HepG2 (cell line): Measurements from ENCODE around the gene KLF15. TPM values are rescaled to one million over a fixed set of nuclear protein-coding genes. Genes with fewer than 3 reads are reported as not detected.

Source experiments
- ATAC-seq: fragments of 200-7000 bp; cut with Tn5 transposase; 3 replicates; pipeline ENCODE4 v1.9.1; 2020; ENCODE audit warnings: mild to moderate bottlenecking, moderate library complexity
- BruUV-seq: library from RNA; stranded (reverse); fragments of 400-500 nt; replicated peaks from 2 replicates; lab custom pipeline; 2021; lab: Mats Ljungman, UMichigan
- CTCF ChIA-PET: fragments of 300-600 bp; formaldehyde crosslinking; extraction: SDS; loops from one replicate; lab custom pipeline; 2021; ENCODE audit warnings: low total read pairs, inconsistent platforms, low intra/inter-chr PET ratio; lab: Yijun Ruan, JAX
- POLR2A ChIA-PET: fragments of 350-600 bp; sonication (Branson Sonifier 250); formaldehyde crosslinking; loops from one replicate; lab custom pipeline; 2020; ENCODE audit warnings: antibody characterized with exemption, inconsistent platforms; lab: Yijun Ruan, JAX
- DNase-seq: peaks from one replicate; pipeline ENCODE4 v3.0.0-alpha.2; 2015; ENCODE audit warnings: low spot score
- FAIRE-seq: peaks from 3 replicates; lab custom pipeline; 2011; peaks lifted over from hg19 to GRCh38; lab: Jason Lieb, UNC
- H2AFZ ChIP-seq: one replicate; pipeline ENCODE4 v1.6.1; 2011; ENCODE audit warnings: low read length, inconsistent platforms
- H3K27ac ChIP-seq: fragments of 300-600 bp; 3 replicates; pipeline ENCODE4 v1.8.0; 2011; ENCODE audit warnings: mixed run types, mild to moderate bottlenecking, mixed read lengths, low read length, inconsistent platforms; ENCODE audit not compliant: insufficient read depth; ENCODE audit errors: extremely low read length
- H3K27me3 ChIP-seq, 2 experiments: fragments of 200-600 bp in 1 of 2; 2 replicates in 1 of 2; 3 replicates in 1 of 2; pipeline versions ENCODE4 v1.6.0 to v1.8.0; 2011; ENCODE audit warnings: low read length in 2 of 2, mild to moderate bottlenecking in 2 of 2, moderate library complexity in 2 of 2, inconsistent platforms in 1 of 2; ENCODE audit not compliant: insufficient read depth in 2 of 2, control insufficient read depth in 1 of 2
- H3K36me3 ChIP-seq, 2 experiments: fragments of 200-600 bp in 1 of 2; replicated peaks in 1 of 2; 2 replicates in 1 of 2; 3 replicates in 1 of 2; pipeline versions ENCODE4 v1.5.1 to v1.8.0; 2011; ENCODE audit warnings: low read length in 2 of 2, inconsistent platforms in 1 of 2; ENCODE audit not compliant: insufficient read depth in 2 of 2, control insufficient read depth in 1 of 2
- H3K4me1 ChIP-seq: 2 replicates; pipeline ENCODE4 v1.5.1; 2012; ENCODE audit warnings: low read length, inconsistent platforms; ENCODE audit not compliant: insufficient read depth
- H3K4me2 ChIP-seq: 2 replicates; pipeline ENCODE4 v1.6.0; 2011; ENCODE audit warnings: low read depth, low read length, inconsistent platforms
- H3K4me3 ChIP-seq, 3 experiments: fragments of 200-600 bp in 1 of 3; sonication (generic), shearing (Covaris generic) in 1 of 3; replicated peaks in 1 of 3; 2 replicates each; pipeline ENCODE4 v1.5.1; 2011 to 2016; ENCODE audit warnings: low read length in 3 of 3, inconsistent platforms in 2 of 3, low read depth in 2 of 3, mild to moderate bottlenecking in 2 of 3, control low read depth in 1 of 3, mixed read lengths in 1 of 3; ENCODE audit not compliant: insufficient read depth in 1 of 3
- H3K79me2 ChIP-seq: one replicate; pipeline ENCODE4 v1.6.1; 2011; ENCODE audit warnings: low read length, inconsistent platforms; ENCODE audit not compliant: insufficient read depth
- H3K9ac ChIP-seq: 2 replicates; pipeline ENCODE4 v1.6.0; 2011; ENCODE audit warnings: mild to moderate bottlenecking, low read depth, low read length, inconsistent platforms; ENCODE audit not compliant: insufficient read depth
- H3K9me3 ChIP-seq: 2 replicates; pipeline ENCODE4 v1.5.1; 2012; ENCODE audit warnings: mild to moderate bottlenecking, low read length
- H4K20me1 ChIP-seq: 2 replicates; pipeline ENCODE4 v1.6.0; 2011; ENCODE audit warnings: inconsistent platforms, mild to moderate bottlenecking, low read length, moderate library complexity; ENCODE audit not compliant: insufficient read depth
- ARID4A ChIP-seq: sonication (generic); formaldehyde crosslinking; IDR thresholded peaks from 2 replicates; pipeline ENCODE4 v1.5.0; 2020; ENCODE audit warnings: mild to moderate bottlenecking, missing genetic modification reagents, borderline replicate concordance
- DPF2 ChIP-seq: sonication (generic); formaldehyde crosslinking; IDR thresholded peaks from 2 replicates; pipeline ENCODE4 v1.4.0; 2020; ENCODE audit warnings: mild to moderate bottlenecking, low read depth, missing genetic modification reagents, borderline replicate concordance
- FLYWCH1 ChIP-seq: sonication (generic); formaldehyde crosslinking; IDR thresholded peaks from 2 replicates; pipeline ENCODE4 v1.8.1; 2023; ENCODE audit warnings: mild to moderate bottlenecking, missing genetic modification reagents
- FOSL2 ChIP-seq: sonication (generic); formaldehyde crosslinking; IDR thresholded peaks from 2 replicates; pipeline ENCODE4 v1.4.0; 2020; ENCODE audit warnings: missing genetic modification reagents
- FOXP1 ChIP-seq, 2 experiments: fragments of 450-650 bp in 1 of 2; IDR thresholded peaks; 2 replicates each; pipeline ENCODE4 v1.6.1; 2017 to 2018; ENCODE audit warnings: antibody characterized with exemption in 1 of 2
- KAT2B ChIP-seq: fragments of 150-350 bp; IDR thresholded peaks from 2 replicates; pipeline ENCODE4 v1.6.1; 2014; ENCODE audit warnings: low read depth, low read length, borderline replicate concordance
- REPIN1 ChIP-seq: sonication (generic); formaldehyde crosslinking; IDR thresholded peaks from 2 replicates; pipeline ENCODE4 v1.8.0; 2022; ENCODE audit warnings: missing genetic modification reagents, low read depth, mild to moderate bottlenecking, borderline replicate concordance
- TCF7L2 ChIP-seq: IDR thresholded peaks from 2 replicates; pipeline ENCODE4 v1.6.1; 2011; ENCODE audit warnings: mild to moderate bottlenecking, low read depth, low read length, moderate library complexity
- TIGD3 ChIP-seq: sonication (generic); formaldehyde crosslinking; IDR thresholded peaks from 2 replicates; pipeline ENCODE4 v1.5.1; 2020; ENCODE audit warnings: mild to moderate bottlenecking, missing genetic modification reagents, borderline replicate concordance
- ZFAT ChIP-seq: sonication (generic); formaldehyde crosslinking; conservative IDR thresholded peaks from 2 replicates; pipeline ENCODE4 v1.8.1; 2023; ENCODE audit warnings: missing genetic modification reagents, inconsistent platforms
- ZKSCAN5 ChIP-seq: sonication (generic); formaldehyde crosslinking; IDR thresholded peaks from 2 replicates; pipeline ENCODE4 v1.5.1; 2020; ENCODE audit warnings: mild to moderate bottlenecking, missing genetic modification reagents
- ZMYM3 ChIP-seq: sonication (generic); formaldehyde crosslinking; IDR thresholded peaks from 2 replicates; pipeline ENCODE4 v1.5.1; 2020; ENCODE audit warnings: mild to moderate bottlenecking, missing genetic modification reagents
- ZNF281 ChIP-seq: sonication (generic); formaldehyde crosslinking; IDR thresholded peaks from 2 replicates; pipeline ENCODE4 v1.4.0; 2020; ENCODE audit warnings: missing genetic modification reagents, borderline replicate concordance
- ZNF616 ChIP-seq: sonication (generic); formaldehyde crosslinking; IDR thresholded peaks from 2 replicates; pipeline ENCODE4 v1.5.0; 2020; ENCODE audit warnings: low read depth, mild to moderate bottlenecking, missing genetic modification reagents
- whole genome bisulfite sequencing: methylation state at CpG from one replicate; pipeline ENCODE4 v1.1.6; 2017; ENCODE audit warnings: low lambda C conversion rate; 5-methylcytosine and 5-hydroxymethylcytosine counted together
- in situ Hi-C: cut with HindIII; loops from 2 replicates; pipeline ENCODE4 v1.10.0; 2017; ENCODE audit warnings: low pct_unique_long_range_greater_than_20kb; ENCODE audit not compliant: extremely low pct_ligation_motif_present
- intact Hi-C: fragments of 100-400 bp; cut with micrococcal nuclease; formaldehyde crosslinking; loops from one replicate; pipeline ENCODE4 v1.10.0; 2022; ENCODE audit not compliant: unreplicated experiment
- polyA plus RNA-seq, 8 experiments: library from polyadenylated mRNA; depleted of rRNA in 3 of 8; stranded (reverse) in 7 of 8; unstranded in 1 of 8; fragments of >200 nt; fragmentation: Illumina TruSeq in 4 of 8; extraction: Trizol in 4 of 8; gene quantifications; 2 replicates each; pipeline versions ENCODE4 v1.2.1 to v1.2.3, GENCODE V29; 2011 to 2016; ENCODE audit warnings: low read depth in 4 of 8, missing spikeins in 1 of 8, mixed read lengths in 1 of 8; ENCODE audit not compliant: insufficient read depth in 1 of 8
- total RNA-seq, 5 experiments: library from RNA; depleted of rRNA; stranded (reverse); fragments of >200 nt; fragmentation: Illumina TruSeq; extraction: Trizol; gene quantifications; 2 replicates each; pipeline ENCODE4 v1.2.3, GENCODE V29; 2016; ENCODE audit warnings: low read depth in 1 of 5

The KLF15 gene
- total and polyA plus RNA-seq, 2 of the 13 experiments (the other 11 are each of a cell fraction or from before 2014, with no cell fraction given) = 7.1 to 7.8 TPM

GRCh38 chr3:126345641-126346460 is 11.4 kb downstream of the KLF15 start:
- H3K4me3 ChIP-seq = no peak overlapping the region
- H3K4me1 ChIP-seq = peaks cover 35% of the 10 kb centered on the region
- no peaks in the 10 kb centered on the region for H3K27me3 ChIP-seq
- H2AFZ ChIP-seq = no peak overlapping the region
- H4K20me1 ChIP-seq = no peaks in the 10 kb centered on the region
- no peaks in the 10 kb centered on the region for H3K9me3 ChIP-seq
- POLR2A ChIA-PET = no interaction called here
- H3K9ac ChIP-seq = no peak overlapping the region
- ATAC-seq = no peak
- intact Hi-C loops = no loop called here
- BruUV-seq = no TSS peak
- no peak for TF ChIP-seq ZKSCAN5 (CRISPR knock-in tag)
- TF ChIP-seq ZMYM3 (CRISPR knock-in tag) = no peak
- no peak for TF ChIP-seq ZFAT (CRISPR knock-in tag)
- TF ChIP-seq DPF2 (CRISPR knock-in tag) = no peak
- TF ChIP-seq ZNF616 (CRISPR knock-in tag) = no peak
- TF ChIP-seq REPIN1 = no peak
- TF ChIP-seq TCF7L2 = no peak
- TF ChIP-seq FOSL2 (CRISPR knock-in tag) = no peak
- no peak for TF ChIP-seq ZNF281 (CRISPR knock-in tag)
- TF ChIP-seq KAT2B = no peak
- no peak for TF ChIP-seq FLYWCH1 (CRISPR knock-in tag)
- no peak for TF ChIP-seq TIGD3 (CRISPR knock-in tag)
- no peak for TF ChIP-seq FOXP1 (IDR thresholded peaks at IDR 0.05)
- no peak for TF ChIP-seq FOXP1 (CRISPR knock-in tag; IDR thresholded peaks at IDR 0.05)
- no peak for TF ChIP-seq ARID4A
- TF ChIP-seq, all 625 proteins: peak for 0
- in situ Hi-C loops = no loop called here
- Histone ChIP-seq H3K4me2 (no peak overlapping the region), H3K79me2 (no peaks in the 10 kb centered on the region), H3K36me3 (no peaks in the 10 kb centered on the region; a peak in 1 of 5 replicates), H3K27ac (no peak overlapping the region)
- CTCF ChIA-PET = no interaction called here
- no peak for DNase-seq
- WGBS = 80% methylated on average over 1 of the region's 5 CpGs
- no peak for FAIRE-seq
